BE2C (cell line): ENCODE results near the gene LTBP1.

Experiments used
- DNase-seq: peaks from one replicate; pipeline ENCODE4 v3.0.0-alpha.2; 2020
- H3K27me3 ChIP-seq: fragments of 250-450 bp; sonication (Bioruptor Pico); 2 replicates; pipeline ENCODE4 v1.5.1; 2020; ENCODE audit warnings: mild to moderate bottlenecking
- H3K36me3 ChIP-seq: fragments of 250-450 bp; sonication (Bioruptor Pico); 2 replicates; pipeline ENCODE4 v1.5.1; 2020; ENCODE audit warnings: mild to moderate bottlenecking
- H3K4me1 ChIP-seq: fragments of 250-450 bp; sonication (Bioruptor Pico); 2 replicates; pipeline ENCODE4 v1.5.1; 2020
- H3K4me3 ChIP-seq: 2 replicates; pipeline ENCODE4 v1.5.1; 2011; ENCODE audit warnings: low read depth, low read length
- H3K9me3 ChIP-seq: fragments of 250-450 bp; sonication (Bioruptor Pico); 2 replicates; pipeline ENCODE4 v1.5.1; 2020
- TF ChIP-seq, protein P1 (sequence below): IDR thresholded peaks from 2 replicates; pipeline ENCODE4 v1.5.1; 2012; ENCODE audit warnings: mild to moderate bottlenecking, low read depth, low read length

The LTBP1 gene

DNA sequence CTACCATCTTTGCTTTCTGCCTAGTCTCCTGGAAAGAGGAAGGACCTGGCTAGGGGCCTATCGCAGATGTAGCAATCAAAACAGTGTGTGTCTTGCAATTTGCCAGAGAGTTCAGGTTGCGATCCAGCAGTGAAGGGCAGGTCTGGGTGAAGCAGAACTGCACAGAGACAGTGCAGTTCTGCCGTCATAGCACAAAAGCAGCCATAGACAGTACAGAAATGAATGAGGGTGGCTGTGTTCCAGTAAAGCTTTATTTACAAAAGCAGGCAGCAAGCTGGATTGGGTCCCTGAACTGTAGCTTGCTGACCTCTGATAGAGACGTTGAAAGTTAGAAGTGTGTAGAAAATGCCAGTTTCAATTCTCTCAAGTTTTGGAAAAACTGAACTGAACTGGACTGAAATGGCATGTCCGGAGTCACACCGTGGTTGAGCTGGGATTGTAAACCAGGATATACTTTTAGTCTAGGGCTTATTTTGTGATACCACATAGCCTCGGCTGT lies 186.8 kb downstream of the LTBP1 start:
- no peak overlapping the region for H3K4me3 ChIP-seq
- peaks cover 40% of the 10 kb centered on the region for H3K27me3 ChIP-seq
- H3K4me1 ChIP-seq = no peaks in the 10 kb centered on the region
- H3K36me3 ChIP-seq = no peaks in the 10 kb centered on the region
- H3K9me3 ChIP-seq = no peaks in the 10 kb centered on the region
- TF ChIP-seq, protein P1, sequence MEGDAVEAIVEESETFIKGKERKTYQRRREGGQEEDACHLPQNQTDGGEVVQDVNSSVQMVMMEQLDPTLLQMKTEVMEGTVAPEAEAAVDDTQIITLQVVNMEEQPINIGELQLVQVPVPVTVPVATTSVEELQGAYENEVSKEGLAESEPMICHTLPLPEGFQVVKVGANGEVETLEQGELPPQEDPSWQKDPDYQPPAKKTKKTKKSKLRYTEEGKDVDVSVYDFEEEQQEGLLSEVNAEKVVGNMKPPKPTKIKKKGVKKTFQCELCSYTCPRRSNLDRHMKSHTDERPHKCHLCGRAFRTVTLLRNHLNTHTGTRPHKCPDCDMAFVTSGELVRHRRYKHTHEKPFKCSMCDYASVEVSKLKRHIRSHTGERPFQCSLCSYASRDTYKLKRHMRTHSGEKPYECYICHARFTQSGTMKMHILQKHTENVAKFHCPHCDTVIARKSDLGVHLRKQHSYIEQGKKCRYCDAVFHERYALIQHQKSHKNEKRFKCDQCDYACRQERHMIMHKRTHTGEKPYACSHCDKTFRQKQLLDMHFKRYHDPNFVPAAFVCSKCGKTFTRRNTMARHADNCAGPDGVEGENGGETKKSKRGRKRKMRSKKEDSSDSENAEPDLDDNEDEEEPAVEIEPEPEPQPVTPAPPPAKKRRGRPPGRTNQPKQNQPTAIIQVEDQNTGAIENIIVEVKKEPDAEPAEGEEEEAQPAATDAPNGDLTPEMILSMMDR = no peak
- no peak for DNase-seq

DNA sequence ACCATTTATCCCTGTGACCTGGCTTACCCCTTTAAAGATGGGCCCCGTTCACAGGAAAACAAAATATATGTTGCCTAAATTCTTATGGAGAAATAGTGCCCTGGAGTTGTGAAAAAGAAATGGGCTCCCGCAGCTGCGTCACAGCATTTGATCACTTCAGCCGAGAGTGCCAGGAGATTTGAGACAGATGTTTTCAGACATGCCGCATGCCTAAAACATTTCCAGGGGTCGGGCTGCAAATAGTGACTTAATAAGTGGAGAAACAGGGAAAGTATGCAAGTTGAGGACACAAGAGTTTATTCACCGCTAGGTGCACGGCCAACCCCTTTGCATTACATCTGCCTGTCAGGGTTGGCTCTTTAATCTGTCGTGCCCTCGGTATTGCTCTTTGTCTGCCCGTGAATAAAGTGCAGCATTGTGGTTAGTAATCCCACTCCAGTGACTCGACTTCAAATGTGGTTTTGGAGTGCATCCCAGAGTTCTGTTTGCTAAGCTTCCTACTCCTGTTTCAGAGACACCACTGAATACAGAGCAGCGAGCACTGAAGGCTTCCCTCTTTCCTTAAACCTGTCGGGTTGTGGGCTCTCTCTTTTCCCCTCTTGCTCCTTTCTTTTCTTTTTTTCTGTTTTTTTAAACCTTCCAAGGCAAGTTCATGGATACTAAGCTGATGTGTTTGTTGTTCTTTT lies 187.5 kb downstream of the LTBP1 start:
- DNase-seq = no peak
- TF ChIP-seq, protein P1 = 0 out of 2 replicates have a peak, but pooled peaks have one; percentile 1
- Histone ChIP-seq H3K27me3 (peaks cover 36% of the 10 kb centered on the region), H3K4me1 (no peaks in the 10 kb centered on the region), H3K9me3 (no peaks in the 10 kb centered on the region), H3K4me3 (no peak overlapping the region), H3K36me3 (no peaks in the 10 kb centered on the region)

GRCh38 chr2:33134791-33135560 lies 188.2 kb downstream of the LTBP1 start:
- Histone ChIP-seq H3K4me1 (no peaks in the 10 kb centered on the region), H3K27me3 (peaks cover 37% of the 10 kb centered on the region), H3K36me3 (no peaks in the 10 kb centered on the region), H3K4me3 (no peak overlapping the region), H3K9me3 (no peaks in the 10 kb centered on the region)
- no peak for DNase-seq
- TF ChIP-seq, protein P1 = no peak

GRCh38 chr2:33135645-33136044 lies 188.9 kb downstream of the LTBP1 start:
- DNase-seq = no peak
- Histone ChIP-seq H3K4me1 (no peaks in the 10 kb centered on the region), H3K9me3 (no peaks in the 10 kb centered on the region), H3K27me3 (peaks cover 33% of the 10 kb centered on the region), H3K36me3 (no peaks in the 10 kb centered on the region), H3K4me3 (no peak overlapping the region)
- TF ChIP-seq, protein P1 = no peak

- Histone ChIP-seq H3K9me3 (no peaks in the 10 kb centered on the region), H3K4me1 (no peaks in the 10 kb centered on the region), H3K36me3 (no peaks in the 10 kb centered on the region), H3K27me3 (peaks cover 31% of the 10 kb centered on the region), H3K4me3 (no peak overlapping the region)
- DNase-seq = no peak
- TF ChIP-seq, protein P1 = no peak
Measured at GRCh38 chr2:33136056-33136455, 189.3 kb downstream of the LTBP1 start.

DNA sequence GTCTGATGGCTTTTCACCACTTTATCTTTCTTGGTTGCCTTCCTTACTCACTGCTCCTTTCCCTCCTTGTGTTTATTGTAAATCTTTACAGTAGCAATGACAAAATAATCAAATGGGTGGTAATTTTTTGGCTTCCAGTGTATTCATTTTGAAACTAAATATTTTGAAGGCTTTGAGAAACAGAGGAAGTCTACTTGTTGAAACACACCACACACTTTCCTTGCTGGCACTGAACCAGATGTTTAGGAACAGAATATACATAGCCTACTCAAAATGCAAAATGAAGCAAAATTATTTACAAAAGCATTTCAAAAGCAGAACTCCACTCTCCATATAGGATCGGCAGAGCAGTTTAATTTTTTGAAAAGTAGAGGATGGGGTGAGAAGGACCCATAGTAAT lies 189.8 kb downstream of the LTBP1 start:
- Histone ChIP-seq H3K4me1 (no peaks in the 10 kb centered on the region), H3K9me3 (no peaks in the 10 kb centered on the region), H3K4me3 (no peak overlapping the region), H3K27me3 (peaks cover 28% of the 10 kb centered on the region), H3K36me3 (no peaks in the 10 kb centered on the region)
- TF ChIP-seq, protein P1 = no peak
- DNase-seq = no peak
